ENCODE data around the gene PSMF1.

Gene PSMF1

GRCh38 chr20:1124421-1124820 is 6.0 kb downstream of the PSMF1 start:
- Histone ChIP-seq H3K9me2 (ENCODE audit: low read depth, low read length) (no peaks in the 10 kb centered on the region), H3K4me2 (ENCODE audit: low read length) (no peak overlapping the region), H3K27ac (ENCODE audit: low read depth, low read length, poor library complexity, severe bottlenecking) (no peak overlapping the region), H2AFZ (ENCODE audit: low read length) (no peak overlapping the region), H3K4me1 (ENCODE audit: insufficient read depth, low read length, severe bottlenecking) (peaks cover 37% of the 10 kb centered on the region), H3K4me3 (ENCODE audit: low read depth, low read length, poor library complexity, severe bottlenecking) (no peak overlapping the region), H3F3A (ENCODE audit: insufficient read depth, low read length) (no peaks in the 10 kb centered on the region), H3K36me3 (ENCODE audit: insufficient read depth, low read length) (peaks cover 76% of the 10 kb centered on the region), H3K79me2 (ENCODE audit: insufficient read depth, low read length) (peaks cover 40% of the 10 kb centered on the region), H3K9ac (ENCODE audit: low read length) (no peak overlapping the region), H3K9me3 (ENCODE audit: low read length) (no peaks in the 10 kb centered on the region), H3K27me3 (ENCODE audit: insufficient read depth, low read length) (no peaks in the 10 kb centered on the region), H4K20me1 (ENCODE audit: insufficient read depth, low read length) (no peaks in the 10 kb centered on the region)
- TF ChIP-seq CTCF (IDR thresholded peaks at IDR 0.05; ENCODE audit: low read length): no peak
- no peak for TF ChIP-seq EZH2 (IDR thresholded peaks at IDR 0.05; ENCODE audit: borderline replicate concordance, low read length)

- peaks cover 28% of the 10 kb centered on the region for H3K4me1 ChIP-seq (ENCODE audit: insufficient read depth, low read length, severe bottlenecking)
- peaks cover 31% of the 10 kb centered on the region for H3K79me2 ChIP-seq (ENCODE audit: insufficient read depth, low read length)
- no peak overlapping the region for H3K4me2 ChIP-seq (ENCODE audit: low read length)
- H2AFZ ChIP-seq (ENCODE audit: low read length): no peak overlapping the region
- H3K27me3 ChIP-seq (ENCODE audit: insufficient read depth, low read length): no peaks in the 10 kb centered on the region
- H4K20me1 ChIP-seq (ENCODE audit: insufficient read depth, low read length): no peaks in the 10 kb centered on the region
- no peak overlapping the region for H3K9ac ChIP-seq (ENCODE audit: low read length)
- no peaks in the 10 kb centered on the region for H3K9me2 ChIP-seq (ENCODE audit: low read depth, low read length)
- peaks cover 79% of the 10 kb centered on the region for H3K36me3 ChIP-seq (ENCODE audit: insufficient read depth, low read length)
- TF ChIP-seq EZH2 (IDR thresholded peaks at IDR 0.05; ENCODE audit: borderline replicate concordance, low read length) (no peak), CTCF (IDR thresholded peaks at IDR 0.05; ENCODE audit: low read length) (no peak)
- no peak overlapping the region for H3K27ac ChIP-seq (ENCODE audit: low read depth, low read length, poor library complexity, severe bottlenecking)
- H3K9me3 ChIP-seq (ENCODE audit: low read length): no peaks in the 10 kb centered on the region
- no peak overlapping the region for H3K4me3 ChIP-seq (ENCODE audit: low read depth, low read length, poor library complexity, severe bottlenecking)
- H3F3A ChIP-seq (ENCODE audit: insufficient read depth, low read length): no peaks in the 10 kb centered on the region
These were observed 6.9 kb downstream of the PSMF1 start for GRCh38 chr20:1125277-1125676.

- H3F3A ChIP-seq (ENCODE audit: insufficient read depth, low read length): no peaks in the 10 kb centered on the region
- H3K79me2 ChIP-seq (ENCODE audit: insufficient read depth, low read length): peaks cover 12% of the 10 kb centered on the region
- H4K20me1 ChIP-seq (ENCODE audit: insufficient read depth, low read length): no peaks in the 10 kb centered on the region
- H3K4me3 ChIP-seq (ENCODE audit: low read depth, low read length, poor library complexity, severe bottlenecking): no peak overlapping the region
- no peak overlapping the region for H3K27ac ChIP-seq (ENCODE audit: low read depth, low read length, poor library complexity, severe bottlenecking)
- no peak for TF ChIP-seq CTCF (IDR thresholded peaks at IDR 0.05; ENCODE audit: low read length)
- no peak for TF ChIP-seq EZH2 (IDR thresholded peaks at IDR 0.05; ENCODE audit: borderline replicate concordance, low read length)
- no peaks in the 10 kb centered on the region for H3K9me2 ChIP-seq (ENCODE audit: low read depth, low read length)
- H3K9me3 ChIP-seq (ENCODE audit: low read length): no peaks in the 10 kb centered on the region
- no peak overlapping the region for H3K4me2 ChIP-seq (ENCODE audit: low read length)
- no peak overlapping the region for H3K9ac ChIP-seq (ENCODE audit: low read length)
- no peaks in the 10 kb centered on the region for H3K27me3 ChIP-seq (ENCODE audit: insufficient read depth, low read length)
- no peak overlapping the region for H2AFZ ChIP-seq (ENCODE audit: low read length)
- peaks cover 6% of the 10 kb centered on the region for H3K4me1 ChIP-seq (ENCODE audit: insufficient read depth, low read length, severe bottlenecking)
- H3K36me3 ChIP-seq (ENCODE audit: insufficient read depth, low read length): peaks cover 96% of the 10 kb centered on the region
These were observed 9.4 kb downstream of the PSMF1 start for GRCh38 chr20:1127840-1128239.

Data from OCI-LY1 (cell line).